GM06990 (cell line): ENCODE data around the gene PCBP3.
"Not testable (repeated sequence)": the region's sequence is repeated elsewhere in the genome, so short reads cannot be mapped to it uniquely, and the experiment has no call there.

Experiments used
- DNase-seq: peaks from one replicate; pipeline ENCODE4 v3.0.0-alpha.2; 2011; ENCODE audit not compliant: insufficient read length; ENCODE audit errors: extremely low read depth
- H3K27me3 ChIP-seq: replicated peaks from 2 replicates; pipeline ENCODE4 v1.6.0; 2011; ENCODE audit warnings: low read length; ENCODE audit not compliant: control insufficient read depth, insufficient read depth
- H3K36me3 ChIP-seq: 2 replicates; pipeline ENCODE4 v1.5.1; 2011; ENCODE audit warnings: low read length; ENCODE audit not compliant: control insufficient read depth, insufficient read depth
- H3K4me3 ChIP-seq: replicated peaks from 2 replicates; pipeline ENCODE4 v1.5.1; 2011; ENCODE audit warnings: low read depth, mild to moderate bottlenecking, control low read depth, low read length
- TF ChIP-seq, protein P1 (sequence below): IDR thresholded peaks from 2 replicates; pipeline ENCODE4 v1.5.1; 2011; ENCODE audit warnings: low read length, control low read depth, mild to moderate bottlenecking, inconsistent platforms; ENCODE audit not compliant: insufficient read depth, poor library complexity, severe bottlenecking

Gene PCBP3

DNA sequence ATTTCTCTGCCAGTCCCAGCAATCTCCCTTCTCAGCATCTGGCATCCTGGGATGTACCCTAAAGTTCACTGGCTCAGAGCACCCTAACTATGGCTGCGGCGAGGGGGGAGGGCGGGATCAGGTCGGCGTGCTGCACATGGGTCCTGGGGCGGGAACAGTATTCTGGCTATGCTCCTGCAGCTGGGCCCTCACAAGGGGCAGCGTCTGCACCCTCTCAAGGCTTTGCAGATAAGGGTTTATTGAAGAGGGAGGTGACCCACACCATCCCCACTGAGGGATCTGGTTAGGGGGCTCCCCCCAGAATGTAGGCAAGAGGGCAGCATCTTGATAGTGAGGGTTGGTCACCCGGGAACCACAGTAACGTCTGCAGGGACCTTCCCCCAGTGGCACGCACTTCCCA lies 44.9 kb upstream of the PCBP3 start:
- no peak overlapping the region for H3K4me3 ChIP-seq
- no peaks in the 10 kb centered on the region for H3K27me3 ChIP-seq
- TF ChIP-seq, protein P1, sequence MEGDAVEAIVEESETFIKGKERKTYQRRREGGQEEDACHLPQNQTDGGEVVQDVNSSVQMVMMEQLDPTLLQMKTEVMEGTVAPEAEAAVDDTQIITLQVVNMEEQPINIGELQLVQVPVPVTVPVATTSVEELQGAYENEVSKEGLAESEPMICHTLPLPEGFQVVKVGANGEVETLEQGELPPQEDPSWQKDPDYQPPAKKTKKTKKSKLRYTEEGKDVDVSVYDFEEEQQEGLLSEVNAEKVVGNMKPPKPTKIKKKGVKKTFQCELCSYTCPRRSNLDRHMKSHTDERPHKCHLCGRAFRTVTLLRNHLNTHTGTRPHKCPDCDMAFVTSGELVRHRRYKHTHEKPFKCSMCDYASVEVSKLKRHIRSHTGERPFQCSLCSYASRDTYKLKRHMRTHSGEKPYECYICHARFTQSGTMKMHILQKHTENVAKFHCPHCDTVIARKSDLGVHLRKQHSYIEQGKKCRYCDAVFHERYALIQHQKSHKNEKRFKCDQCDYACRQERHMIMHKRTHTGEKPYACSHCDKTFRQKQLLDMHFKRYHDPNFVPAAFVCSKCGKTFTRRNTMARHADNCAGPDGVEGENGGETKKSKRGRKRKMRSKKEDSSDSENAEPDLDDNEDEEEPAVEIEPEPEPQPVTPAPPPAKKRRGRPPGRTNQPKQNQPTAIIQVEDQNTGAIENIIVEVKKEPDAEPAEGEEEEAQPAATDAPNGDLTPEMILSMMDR = no peak
- H3K36me3 ChIP-seq = no peaks in the 10 kb centered on the region
- DNase-seq = no peak

DNA sequence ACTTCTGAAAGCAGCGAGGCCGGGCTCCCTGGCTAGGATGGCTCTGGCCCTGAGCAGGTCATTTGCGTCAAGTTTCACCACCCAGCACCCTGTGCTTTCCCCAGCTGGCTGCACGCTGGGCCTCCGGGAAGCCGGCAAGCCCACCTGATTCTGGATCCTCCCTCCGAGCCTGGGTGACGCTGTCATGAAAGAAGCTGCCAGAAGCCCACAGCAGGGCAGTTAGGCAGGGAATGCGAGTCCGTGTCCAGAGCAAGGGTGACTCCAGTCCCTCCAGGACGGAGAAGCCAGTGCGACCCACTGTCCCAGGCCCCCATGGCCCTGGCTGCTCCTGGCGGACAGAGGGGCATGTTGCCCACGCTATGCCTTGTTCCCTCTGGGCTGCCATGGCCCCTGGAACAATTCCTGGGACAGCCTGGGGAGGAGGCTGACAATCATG lies 44.4 kb upstream of the PCBP3 start:
- Histone ChIP-seq H3K4me3 (no peak overlapping the region), H3K36me3 (no peaks in the 10 kb centered on the region), H3K27me3 (no peaks in the 10 kb centered on the region)
- TF ChIP-seq, protein P1 = no peak
- DNase-seq = no peak

DNA sequence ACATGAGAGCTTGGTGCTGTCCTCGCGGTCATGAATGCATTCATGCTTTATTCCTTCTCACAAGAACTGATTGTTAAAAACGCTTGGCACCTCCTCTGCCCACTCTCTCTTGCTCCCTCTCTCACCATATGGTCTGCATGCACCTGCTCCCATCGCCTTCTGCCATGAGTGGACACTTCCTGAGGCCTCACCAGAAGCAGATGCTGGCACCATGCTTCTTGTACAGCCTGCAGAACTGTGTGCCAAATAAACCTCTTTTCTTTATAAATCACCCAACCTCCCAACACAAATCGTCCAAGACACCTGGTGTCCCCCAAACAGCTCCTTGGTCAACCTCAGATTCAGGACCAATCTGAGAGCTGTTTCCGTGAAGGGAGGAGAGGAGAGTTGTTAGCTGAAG lies 43.3 kb upstream of the PCBP3 start:
- no peak for DNase-seq
- no peak overlapping the region for H3K4me3 ChIP-seq
- TF ChIP-seq, protein P1 = no peak
- H3K27me3 ChIP-seq = no peaks in the 10 kb centered on the region
- no peaks in the 10 kb centered on the region for H3K36me3 ChIP-seq

DNA sequence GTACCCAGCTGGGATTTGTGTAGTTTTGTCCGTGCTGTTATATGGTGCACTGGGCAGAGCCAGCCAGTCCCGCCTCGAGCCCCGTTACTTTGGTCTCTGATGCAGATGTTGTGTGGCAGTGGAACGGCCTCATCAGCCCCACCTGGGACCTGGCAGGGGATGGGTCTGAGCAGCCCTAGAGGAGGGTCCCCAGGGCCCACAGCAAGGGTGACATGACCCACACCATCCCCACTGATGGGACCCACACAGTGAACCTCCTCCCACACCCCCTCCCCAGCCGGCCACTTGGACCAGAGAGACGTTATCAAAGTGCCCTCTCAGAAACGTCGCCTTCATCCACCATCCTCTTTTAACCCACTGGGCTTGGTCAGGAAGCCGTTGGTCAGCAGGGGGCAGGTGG lies 42.0 kb upstream of the PCBP3 start:
- Histone ChIP-seq H3K4me3 (no peak overlapping the region), H3K27me3 (no peaks in the 10 kb centered on the region), H3K36me3 (no peaks in the 10 kb centered on the region)
- no peak for DNase-seq
- TF ChIP-seq, protein P1 = no peak

DNA sequence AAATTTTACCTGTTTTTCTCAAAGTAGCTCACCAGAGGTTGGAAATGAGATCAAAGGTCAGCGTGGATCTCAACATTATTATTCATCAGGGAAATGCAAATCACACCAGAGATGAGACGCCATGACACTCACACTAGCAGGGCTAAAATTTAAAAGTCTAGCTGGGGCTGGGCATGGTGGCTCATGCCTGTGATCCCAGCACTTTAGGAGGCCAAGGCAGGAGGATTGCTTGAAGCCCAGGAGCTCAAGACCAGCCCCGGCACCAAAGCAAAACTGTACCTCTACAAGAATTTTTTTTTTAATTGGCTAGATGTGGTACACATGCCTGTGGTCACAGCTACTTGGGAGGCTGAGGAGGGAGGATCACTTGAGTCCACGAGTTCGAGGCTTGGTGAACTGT lies 41.4 kb upstream of the PCBP3 start:
- Histone ChIP-seq H3K4me3 (no peak overlapping the region), H3K27me3 (no peaks in the 10 kb centered on the region), H3K36me3 (no peaks in the 10 kb centered on the region)
- TF ChIP-seq, protein P1 = no peak
- no peak for DNase-seq

DNA sequence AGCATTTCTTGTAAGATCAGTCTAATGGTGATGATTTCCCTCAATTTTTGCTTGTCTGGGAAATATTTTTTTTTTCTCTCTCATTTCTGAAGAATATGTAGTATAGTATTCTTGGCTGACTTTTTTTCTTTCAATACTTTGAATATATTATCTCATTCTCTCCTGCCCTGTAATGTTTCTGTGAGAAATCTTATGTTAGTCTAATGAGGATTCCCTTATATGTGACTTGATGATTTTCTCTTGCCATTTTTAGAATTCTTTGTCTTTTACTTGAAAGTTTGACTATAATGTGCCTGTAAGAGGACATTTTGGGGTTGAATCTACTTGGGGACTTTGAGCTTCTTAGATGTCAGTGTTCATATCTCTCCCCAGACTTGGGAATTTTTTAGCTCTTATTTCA lies 40.0 kb upstream of the PCBP3 start:
- TF ChIP-seq, protein P1 = no peak
- Histone ChIP-seq H3K36me3 (no peaks in the 10 kb centered on the region), H3K27me3 (no peaks in the 10 kb centered on the region), H3K4me3 (no peak overlapping the region)
- no peak for DNase-seq

DNA sequence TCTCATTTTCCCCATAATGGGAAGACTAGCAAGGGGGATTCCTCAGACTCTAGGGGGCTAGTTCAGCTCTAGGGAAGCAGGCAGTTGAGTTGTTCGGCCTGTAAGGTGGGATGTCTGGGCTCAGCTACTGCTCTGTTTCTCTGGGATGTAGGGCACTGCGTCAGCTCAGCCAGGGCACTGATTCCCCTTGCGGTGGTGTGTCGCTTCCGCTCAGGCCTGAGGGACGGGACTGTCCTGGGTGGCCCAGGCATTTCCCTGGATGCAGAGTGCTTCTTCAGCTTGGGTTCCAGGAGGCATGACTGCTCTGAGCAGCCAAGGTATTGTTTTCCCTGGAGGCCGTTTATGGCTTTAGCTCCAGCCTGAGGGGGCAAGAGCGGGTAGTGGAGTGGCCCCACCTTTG lies 38.8 kb upstream of the PCBP3 start:
- not testable (repeated sequence) for H3K4me3 ChIP-seq, H3K36me3 ChIP-seq, DNase-seq, H3K27me3 ChIP-seq
